Measurements from ENCODE around the gene PKNOX2. TPM values are rescaled to one million over a fixed set of nuclear protein-coding genes. Genes with fewer than 3 reads are reported as not detected.

Gene PKNOX2
- total RNA-seq, 2 donors from 2014 or later: 4.0 to 6.9 TPM

- H3K36me3 ChIP-seq (ENCODE audit: control insufficient read depth, insufficient read depth, low read length): no peaks in the 10 kb centered on the region
- H3K9me3 ChIP-seq (ENCODE audit: control insufficient read depth, low read length): peaks cover 5% of the 10 kb centered on the region
- WGBS, 2 experiments (ENCODE audit: insufficient coverage in 1 of 2, insufficient read length in 1 of 2): 55 to 77% methylated on average over 9 to 12 of the region's 12 CpGs
- Mint-ChIP-seq H3K4me3 (no peak overlapping the region), H3K9me3 (peaks cover 2% of the 10 kb centered on the region), H3K36me3 (ENCODE audit: low read depth) (peaks cover 1% of the 10 kb centered on the region), H3K4me1 (peaks cover 15% of the 10 kb centered on the region), H3K27me3 (ENCODE audit: insufficient read depth) (no peaks in the 10 kb centered on the region), H3K27ac (no peak overlapping the region)
- H3K27me3 ChIP-seq (ENCODE audit: control insufficient read depth, insufficient read depth, low read length, poor library complexity, severe bottlenecking): no peaks in the 10 kb centered on the region
- peak overlapping the region; percentile 94 for H3K27ac ChIP-seq (ENCODE audit: low read depth, low read length)
- no peak overlapping the region for H3K9ac ChIP-seq (ENCODE audit: extremely low read depth, low read length, poor library complexity, severe bottlenecking)
- H3K4me1 ChIP-seq (ENCODE audit: control insufficient read depth, insufficient read depth, low read length): no peaks in the 10 kb centered on the region
- H3K4me3 ChIP-seq (ENCODE audit: low read length): no peak overlapping the region
- TF ChIP-seq CTCF (conservative IDR thresholded peaks at IDR 0.05): no peak
- no peak for DNase-seq
Measured at GRCh38 chr11:125457814-125458343, 293.3 kb downstream of the PKNOX2 start.

- no peaks in the 10 kb centered on the region for H3K27me3 ChIP-seq (ENCODE audit: control insufficient read depth, insufficient read depth, low read length, poor library complexity, severe bottlenecking)
- WGBS, 2 experiments (ENCODE audit: insufficient coverage in 1 of 2, insufficient read length in 1 of 2): 83 to 97% methylated on average over 6 of the region's 6 CpGs
- H3K9me3 ChIP-seq (ENCODE audit: control insufficient read depth, low read length): no peaks in the 10 kb centered on the region
- H3K9ac ChIP-seq (ENCODE audit: extremely low read depth, low read length, poor library complexity, severe bottlenecking): no peak overlapping the region
- no peaks in the 10 kb centered on the region for H3K4me1 ChIP-seq (ENCODE audit: control insufficient read depth, insufficient read depth, low read length)
- Mint-ChIP-seq H3K9me3 (no peaks in the 10 kb centered on the region), H3K27me3 (ENCODE audit: insufficient read depth) (peaks cover 7% of the 10 kb centered on the region), H3K36me3 (ENCODE audit: low read depth) (no peaks in the 10 kb centered on the region), H3K4me1 (peaks cover 11% of the 10 kb centered on the region), H3K4me3 (no peak overlapping the region), H3K27ac (no peak overlapping the region)
- no peak overlapping the region for H3K4me3 ChIP-seq (ENCODE audit: low read length)
- no peaks in the 10 kb centered on the region for H3K36me3 ChIP-seq (ENCODE audit: control insufficient read depth, insufficient read depth, low read length)
- no peak overlapping the region for H3K27ac ChIP-seq (ENCODE audit: low read depth, low read length)
- no peak for DNase-seq
- TF ChIP-seq CTCF (conservative IDR thresholded peaks at IDR 0.05): no peak
Measured at GRCh38 chr11:125460275-125460674, 295.7 kb downstream of the PKNOX2 start.

GRCh38 chr11:125463590-125464269, 299.2 kb downstream of the PKNOX2 start:
- H3K27ac Mint-ChIP-seq: no peak overlapping the region
- Histone ChIP-seq H3K27me3 (ENCODE audit: control insufficient read depth, insufficient read depth, low read length, poor library complexity, severe bottlenecking) (no peaks in the 10 kb centered on the region), H3K36me3 (ENCODE audit: control insufficient read depth, insufficient read depth, low read length) (no peaks in the 10 kb centered on the region), H3K4me1 (ENCODE audit: control insufficient read depth, insufficient read depth, low read length) (no peaks in the 10 kb centered on the region), H3K9me3 (ENCODE audit: control insufficient read depth, low read length) (no peaks in the 10 kb centered on the region), H3K9ac (ENCODE audit: extremely low read depth, low read length, poor library complexity, severe bottlenecking) (no peak overlapping the region), H3K27ac (ENCODE audit: low read depth, low read length) (no peak overlapping the region), H3K4me3 (ENCODE audit: low read length) (no peak overlapping the region)
- no peak overlapping the region for H3K4me3 Mint-ChIP-seq
- peaks cover 7% of the 10 kb centered on the region for H3K4me1 Mint-ChIP-seq
- no peak for TF ChIP-seq CTCF (conservative IDR thresholded peaks at IDR 0.05)
- no peak for DNase-seq
- no peaks in the 10 kb centered on the region for H3K36me3 Mint-ChIP-seq (ENCODE audit: low read depth)
- H3K27me3 Mint-ChIP-seq (ENCODE audit: insufficient read depth): peaks cover 7% of the 10 kb centered on the region
- WGBS, 2 experiments (ENCODE audit: insufficient coverage in 1 of 2, insufficient read length in 1 of 2): 88 to 92% methylated on average over 2 to 5 of the region's 5 CpGs
- no peaks in the 10 kb centered on the region for H3K9me3 Mint-ChIP-seq

All from endodermal cell (in vitro differentiated cells).